Fibroblast of lung (primary cell): ENCODE measurements around the gene MYRF. TPM values are rescaled to one million over a fixed set of nuclear protein-coding genes. Genes with fewer than 3 reads are reported as not detected.

Experiments used
- DNase-seq, 2 donors: peaks; one replicate each; pipeline versions ENCODE4 v3.0.0 to v3.0.0-alpha.2; 2010; ENCODE audit warnings: low read depth in 2 of 2
- H2AFZ ChIP-seq: 2 replicates; pipeline ENCODE4 v1.5.1; 2012; ENCODE audit warnings: low read length, control low read depth, inconsistent platforms
- H3K27ac ChIP-seq: 2 replicates; pipeline ENCODE4 v1.5.1; 2011; ENCODE audit warnings: low read length, control low read depth; ENCODE audit not compliant: insufficient read depth
- H3K27me3 ChIP-seq: 2 replicates; pipeline ENCODE4 v1.5.1; 2011; ENCODE audit warnings: mild to moderate bottlenecking, low read length; ENCODE audit not compliant: control insufficient read depth, insufficient read depth
- H3K36me3 ChIP-seq: 2 replicates; pipeline ENCODE4 v1.5.1; 2011; ENCODE audit warnings: low read length; ENCODE audit not compliant: control insufficient read depth, insufficient read depth
- H3K4me1 ChIP-seq: 2 replicates; pipeline ENCODE4 v1.5.1; 2011; ENCODE audit warnings: low read length; ENCODE audit not compliant: control insufficient read depth, insufficient read depth; ENCODE audit errors: extremely low read depth
- H3K4me2 ChIP-seq: 2 replicates; pipeline ENCODE4 v1.5.1; 2011; ENCODE audit warnings: low read length, control low read depth; ENCODE audit not compliant: insufficient read depth; ENCODE audit errors: extremely low read depth
- H3K4me3 ChIP-seq, 4 experiments: fragments of 200-600 bp in 1 of 4; sonication (generic) in 1 of 4; replicated peaks in 1 of 4; 2 replicates each; pipeline ENCODE4 v1.5.1; 2011 to 2016; ENCODE audit warnings: low read length in 4 of 4, low read depth in 3 of 4, mild to moderate bottlenecking in 3 of 4, control low read depth in 2 of 4, inconsistent platforms in 1 of 4, mixed read lengths in 1 of 4; ENCODE audit not compliant: insufficient read depth in 1 of 4; ENCODE audit errors: control extremely low read depth in 1 of 4
- H3K79me2 ChIP-seq: 2 replicates; pipeline ENCODE4 v1.5.1; 2012; ENCODE audit warnings: mild to moderate bottlenecking, low read length, inconsistent platforms; ENCODE audit not compliant: control insufficient read depth, insufficient read depth
- H3K9ac ChIP-seq: 2 replicates; pipeline ENCODE4 v1.5.1; 2011; ENCODE audit warnings: mild to moderate bottlenecking, low read length, control low read depth; ENCODE audit not compliant: insufficient read depth
- H3K9me3 ChIP-seq: 2 replicates; pipeline ENCODE4 v1.5.1; 2012; ENCODE audit warnings: low read depth, low read length; ENCODE audit not compliant: control insufficient read depth, insufficient read depth
- H4K20me1 ChIP-seq: 2 replicates; pipeline ENCODE4 v1.5.1; 2011; ENCODE audit warnings: low read length; ENCODE audit not compliant: control insufficient read depth, insufficient read depth; ENCODE audit errors: extremely low read depth
- EZH2 ChIP-seq: IDR thresholded peaks from 2 replicates; pipeline ENCODE4 v1.5.1; 2012; ENCODE audit warnings: low read length, control low read depth, mild to moderate bottlenecking; ENCODE audit errors: missing control alignments
- polyA plus RNA-seq, 2 donors: library from polyadenylated mRNA; depleted of rRNA in 1 of 2; stranded (reverse) in 1 of 2; unstranded in 1 of 2; fragments of >200 nt; gene quantifications; 2 replicates each; pipeline ENCODE4 v1.2.1, GENCODE V29; 2011 to 2012; ENCODE audit warnings: missing spikeins in 1 of 2
- total RNA-seq: library from RNA; depleted of rRNA; stranded (reverse); fragments of >200 nt; gene quantifications from 2 replicates; pipeline ENCODE4 v1.2.1, GENCODE V29; 2014
- TF ChIP-seq, protein P1 (sequence below), 2 donors: IDR thresholded peaks in 1 of 2; conservative IDR thresholded peaks in 1 of 2; 1 replicate in 1 of 2; 2 replicates in 1 of 2; pipeline ENCODE4 v1.5.1; 2011 to 2012; ENCODE audit warnings: low read length in 2 of 2, control low read depth in 1 of 2, inconsistent platforms in 1 of 2, low read depth in 1 of 2, mild to moderate bottlenecking in 1 of 2

Gene MYRF
- total and polyA plus RNA-seq, 2 donors (not counting 1 experiment from before 2014, with no cell fraction given): 0.10 to 0.17 TPM

DNA sequence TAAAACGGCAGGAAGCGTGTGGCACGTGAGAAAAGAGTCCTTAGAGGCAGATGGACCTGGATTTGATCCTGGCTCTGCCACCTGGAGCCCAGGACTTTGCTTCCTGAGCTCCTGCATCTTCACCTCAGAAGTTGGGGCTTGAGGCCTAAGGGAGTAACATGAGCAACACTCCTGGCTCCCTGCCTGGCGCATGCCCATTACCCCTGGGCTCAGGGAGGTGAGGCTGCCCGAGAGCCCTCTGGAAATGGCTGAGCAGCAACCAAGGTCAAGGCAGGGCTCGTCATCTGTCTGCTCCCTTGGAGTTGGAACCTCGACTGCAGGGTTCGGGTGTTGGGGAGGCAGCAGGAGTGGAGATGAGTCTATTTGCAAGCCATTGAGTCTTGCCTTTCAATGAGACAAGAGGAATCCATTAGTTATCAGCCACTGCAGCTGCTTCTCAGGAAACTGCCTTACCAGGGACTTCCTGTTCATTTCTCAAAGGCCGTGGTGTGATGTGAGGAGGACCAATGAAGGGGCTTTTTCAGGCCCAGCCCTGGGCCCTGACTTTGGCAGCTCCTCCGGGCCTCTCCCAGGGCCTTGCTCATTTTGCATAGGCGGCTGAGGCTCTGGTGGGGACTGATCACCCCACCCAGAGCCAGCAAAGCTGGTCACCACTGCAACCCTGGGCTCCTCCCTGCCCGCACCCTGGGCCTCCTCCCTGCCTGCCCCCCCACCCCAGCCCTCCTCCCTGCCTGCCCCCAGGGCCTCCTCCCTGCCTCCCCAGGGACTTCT is 82.0 kb downstream of the MYRF start:
- peaks cover 2% of the 10 kb centered on the region for H4K20me1 ChIP-seq
- H3K27me3 ChIP-seq: no peaks in the 10 kb centered on the region
- no peak overlapping the region for H3K4me3 ChIP-seq
- peaks cover 33% of the 10 kb centered on the region for H3K36me3 ChIP-seq
- DNase-seq: peak; percentile 82 to 90
- peaks cover 74% of the 10 kb centered on the region for H3K79me2 ChIP-seq
- no peak overlapping the region for H3K9ac ChIP-seq
- H3K9me3 ChIP-seq: no peaks in the 10 kb centered on the region
- peak overlapping the region; percentile 64 for H3K27ac ChIP-seq
- no peak for TF ChIP-seq EZH2
- TF ChIP-seq, protein P1, sequence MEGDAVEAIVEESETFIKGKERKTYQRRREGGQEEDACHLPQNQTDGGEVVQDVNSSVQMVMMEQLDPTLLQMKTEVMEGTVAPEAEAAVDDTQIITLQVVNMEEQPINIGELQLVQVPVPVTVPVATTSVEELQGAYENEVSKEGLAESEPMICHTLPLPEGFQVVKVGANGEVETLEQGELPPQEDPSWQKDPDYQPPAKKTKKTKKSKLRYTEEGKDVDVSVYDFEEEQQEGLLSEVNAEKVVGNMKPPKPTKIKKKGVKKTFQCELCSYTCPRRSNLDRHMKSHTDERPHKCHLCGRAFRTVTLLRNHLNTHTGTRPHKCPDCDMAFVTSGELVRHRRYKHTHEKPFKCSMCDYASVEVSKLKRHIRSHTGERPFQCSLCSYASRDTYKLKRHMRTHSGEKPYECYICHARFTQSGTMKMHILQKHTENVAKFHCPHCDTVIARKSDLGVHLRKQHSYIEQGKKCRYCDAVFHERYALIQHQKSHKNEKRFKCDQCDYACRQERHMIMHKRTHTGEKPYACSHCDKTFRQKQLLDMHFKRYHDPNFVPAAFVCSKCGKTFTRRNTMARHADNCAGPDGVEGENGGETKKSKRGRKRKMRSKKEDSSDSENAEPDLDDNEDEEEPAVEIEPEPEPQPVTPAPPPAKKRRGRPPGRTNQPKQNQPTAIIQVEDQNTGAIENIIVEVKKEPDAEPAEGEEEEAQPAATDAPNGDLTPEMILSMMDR (conservative IDR thresholded peaks at IDR 0.05 in 1 of 2, IDR thresholded peaks at IDR 0.05 in 1 of 2; ENCODE audit: low read depth in 1 of 2, low read length in 2 of 2): no peak
- H2AFZ ChIP-seq: no peak overlapping the region
- peaks cover 22% of the 10 kb centered on the region for H3K4me1 ChIP-seq
- H3K4me2 ChIP-seq: no peak overlapping the region

DNA sequence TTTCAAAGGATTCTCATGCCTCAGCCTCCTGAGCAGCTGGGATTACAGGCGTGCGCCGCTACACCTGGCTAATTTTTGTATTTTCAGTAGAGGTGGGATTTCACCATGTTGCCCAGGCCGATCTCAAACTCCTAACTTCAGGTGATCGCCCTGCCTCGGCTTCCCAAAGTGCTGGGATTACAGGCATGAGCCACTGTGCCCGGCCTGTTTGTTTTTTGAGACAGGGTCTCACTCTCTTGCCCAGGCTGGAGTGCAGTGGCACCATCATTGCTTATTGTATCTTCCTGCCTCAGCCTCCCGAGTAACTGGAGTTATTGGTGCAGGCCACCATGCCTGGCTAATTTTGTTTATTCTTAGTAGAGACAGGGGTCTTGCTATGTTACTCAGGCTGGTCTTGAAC is 83.8 kb downstream of the MYRF start:
- Histone ChIP-seq H3K4me1 (peaks cover 21% of the 10 kb centered on the region), H3K4me3 (no peak overlapping the region), H4K20me1 (no peaks in the 10 kb centered on the region), H3K9ac (no peak overlapping the region), H3K9me3 (no peaks in the 10 kb centered on the region), H3K36me3 (peaks cover 42% of the 10 kb centered on the region), H3K79me2 (peaks cover 56% of the 10 kb centered on the region), H2AFZ (no peak overlapping the region), H3K4me2 (no peak overlapping the region), H3K27me3 (no peaks in the 10 kb centered on the region), H3K27ac (no peak overlapping the region)
- no peak for DNase-seq
- TF ChIP-seq EZH2: no peak
- TF ChIP-seq, protein P1 (conservative IDR thresholded peaks at IDR 0.05 in 1 of 2, IDR thresholded peaks at IDR 0.05 in 1 of 2; ENCODE audit: low read depth in 1 of 2, low read length in 2 of 2): no peak

DNA sequence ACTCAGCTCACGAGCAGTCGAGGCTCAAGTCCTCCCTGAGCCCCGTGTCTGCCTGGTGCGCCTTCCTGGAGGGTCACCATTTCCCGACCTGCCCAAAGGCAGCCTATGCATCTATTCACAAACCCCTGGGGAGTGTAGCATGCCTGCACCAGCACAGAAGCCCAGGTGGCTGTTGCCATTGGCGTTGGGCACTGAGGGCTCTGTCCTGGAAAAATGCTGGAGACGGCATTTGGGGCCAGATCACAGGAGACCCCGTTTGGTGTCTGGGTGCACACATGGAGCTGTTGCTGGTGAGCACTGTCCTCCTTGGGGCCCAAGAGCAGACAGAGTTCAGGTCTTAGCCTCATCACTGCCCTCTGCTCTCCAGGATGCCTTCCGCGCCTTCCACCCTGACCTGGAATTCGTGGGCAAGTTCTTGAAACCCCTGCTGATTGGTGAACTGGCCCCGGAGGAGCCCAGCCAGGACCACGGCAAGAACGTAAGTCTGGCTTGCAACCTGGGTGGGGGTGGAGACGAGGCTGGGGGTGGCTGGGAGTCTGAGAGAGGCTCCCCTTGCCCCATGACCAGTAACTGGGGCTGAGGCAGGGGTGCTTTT is 85.1 kb downstream of the MYRF start:
- H3K4me2 ChIP-seq: no peak overlapping the region
- no peak for DNase-seq
- H3K4me3 ChIP-seq: no peak overlapping the region
- H3K79me2 ChIP-seq: peaks cover 43% of the 10 kb centered on the region
- H3K4me1 ChIP-seq: peaks cover 11% of the 10 kb centered on the region
- H2AFZ ChIP-seq: no peak overlapping the region
- H3K9me3 ChIP-seq: no peaks in the 10 kb centered on the region
- no peaks in the 10 kb centered on the region for H3K27me3 ChIP-seq
- TF ChIP-seq EZH2: no peak
- TF ChIP-seq, protein P1 (conservative IDR thresholded peaks at IDR 0.05 in 1 of 2, IDR thresholded peaks at IDR 0.05 in 1 of 2; ENCODE audit: low read depth in 1 of 2, low read length in 2 of 2): no peak
- peaks cover 43% of the 10 kb centered on the region for H3K36me3 ChIP-seq
- H3K27ac ChIP-seq: no peak overlapping the region
- H3K9ac ChIP-seq: no peak overlapping the region
- H4K20me1 ChIP-seq: no peaks in the 10 kb centered on the region
